Epithelial cell of prostate (primary cell): ENCODE measurements around the gene RSPH6A.
"Not testable (repeated sequence)": the region's sequence is repeated elsewhere in the genome, so short reads cannot be mapped to it uniquely, and the experiment has no call there.

Source experiments
- DNase-seq: peaks from one replicate; pipeline ENCODE4 v3.0.0-alpha.2; 2011; ENCODE audit warnings: low read depth, low spot score
- H3K27ac ChIP-seq: fragments of 450-650 bp; 2 replicates; pipeline ENCODE4 v1.5.1; 2017; ENCODE audit warnings: mild to moderate bottlenecking

The RSPH6A gene

GRCh38 chr19:45767881-45768654 is 47.0 kb downstream of the RSPH6A start:
- H3K27ac ChIP-seq = peak overlapping the region; percentile 84

GRCh38 chr19:45767410-45767880 is 47.7 kb downstream of the RSPH6A start:
- H3K27ac ChIP-seq = peak overlapping the region; percentile 84
- no peak for DNase-seq

More at GRCh38 chr19:45767881-45768654, 47.0 kb downstream of the RSPH6A start:
- no peak for DNase-seq

GRCh38 chr19:45766869-45767346 is 48.2 kb downstream of the RSPH6A start:
- H3K27ac ChIP-seq = peak overlapping the region; percentile 84
- DNase-seq = no peak

GRCh38 chr19:45766296-45766868 is 48.7 kb downstream of the RSPH6A start:
- H3K27ac ChIP-seq = peak overlapping the region; percentile 84

GRCh38 chr19:45765702-45766295 is 49.3 kb downstream of the RSPH6A start:
- no peak for DNase-seq
- no peak overlapping the region for H3K27ac ChIP-seq

More at GRCh38 chr19:45766296-45766868, 48.7 kb downstream of the RSPH6A start:
- no peak for DNase-seq

GRCh38 chr19:45764945-45765701 is 50.0 kb downstream of the RSPH6A start:
- DNase-seq = no peak
- H3K27ac ChIP-seq = no peak overlapping the region

- H3K27ac ChIP-seq = no peak overlapping the region
- no peak for DNase-seq
Measured at GRCh38 chr19:45764475-45764874, 50.6 kb downstream of the RSPH6A start.

GRCh38 chr19:45763691-45764294 is 51.3 kb downstream of the RSPH6A start:
- no peak for DNase-seq
- H3K27ac ChIP-seq = no peak overlapping the region

- DNase-seq = no peak
- no peak overlapping the region for H3K27ac ChIP-seq
Measured at GRCh38 chr19:45762870-45763631, 52.1 kb downstream of the RSPH6A start.

- no peak for DNase-seq
- H3K27ac ChIP-seq = no peak overlapping the region
Measured at GRCh38 chr19:45761714-45762113, 53.4 kb downstream of the RSPH6A start.

- H3K27ac ChIP-seq = no peak overlapping the region
- no peak for DNase-seq
Measured at GRCh38 chr19:45758921-45759320, 56.2 kb downstream of the RSPH6A start.

GRCh38 chr19:45757695-45758094 is 57.4 kb downstream of the RSPH6A start:
- no peak overlapping the region for H3K27ac ChIP-seq
- no peak for DNase-seq

GRCh38 chr19:45754323-45754722 is 60.8 kb downstream of the RSPH6A start:
- no peak for DNase-seq
- H3K27ac ChIP-seq = no peak overlapping the region

- no peak overlapping the region for H3K27ac ChIP-seq
- no peak for DNase-seq
Measured at GRCh38 chr19:45753548-45753947, 61.6 kb downstream of the RSPH6A start.

- peak; percentile 90 for DNase-seq
- H3K27ac ChIP-seq = peak overlapping the region; percentile 62
Measured at GRCh38 chr19:45752639-45753038, 62.5 kb downstream of the RSPH6A start.

GRCh38 chr19:45751483-45751882 is 63.6 kb downstream of the RSPH6A start:
- not testable (repeated sequence) for DNase-seq

GRCh38 chr19:45747513-45747912 is 67.6 kb downstream of the RSPH6A start:
- no peak overlapping the region for H3K27ac ChIP-seq
- no peak for DNase-seq

More at GRCh38 chr19:45751483-45751882, 63.6 kb downstream of the RSPH6A start:
- not testable (repeated sequence) for H3K27ac ChIP-seq

GRCh38 chr19:45746866-45747265 is 68.2 kb downstream of the RSPH6A start:
- no peak overlapping the region for H3K27ac ChIP-seq
- DNase-seq = no peak
